Measurements from ENCODE around the gene SMC6.

Gene SMC6

DNA sequence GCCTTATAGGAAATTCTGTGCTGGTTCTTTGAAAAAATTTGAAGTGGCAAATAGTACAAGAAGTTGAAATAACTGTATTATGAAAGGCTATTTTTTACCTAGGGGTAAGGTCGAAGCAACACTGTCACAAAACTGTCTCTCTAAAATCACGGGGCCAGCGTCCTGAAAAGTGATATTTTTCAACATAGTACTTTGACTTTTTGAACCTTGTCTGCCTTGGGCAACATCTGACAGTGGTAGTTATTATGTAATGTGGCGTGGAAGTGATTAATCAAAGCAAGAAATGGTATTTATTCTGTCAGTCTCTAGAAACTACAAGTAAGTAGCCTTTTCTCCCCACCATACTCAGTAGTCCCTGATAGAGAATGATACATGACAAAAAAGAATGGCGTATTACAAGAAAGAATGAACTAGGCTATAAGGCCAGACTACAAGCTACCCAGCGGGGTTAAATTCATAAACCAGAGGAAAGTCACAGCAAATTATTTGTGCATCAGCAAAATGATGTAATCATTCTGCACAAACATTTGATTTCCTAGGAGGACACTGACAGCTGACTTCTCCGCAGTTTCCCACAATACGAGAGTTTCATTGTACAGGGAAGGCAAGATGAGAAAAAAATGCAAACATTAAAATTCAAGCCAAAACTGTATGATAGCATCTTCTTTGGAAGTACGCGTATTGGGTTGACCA lies 10.2 kb upstream of the SMC6 start:
- no peak overlapping the region for H3K4me3 ChIP-seq (ENCODE audit: insufficient read length, low read depth)
- no peak for DNase-seq (ENCODE audit: low read depth, low spot score)
- H3K9me3 ChIP-seq (ENCODE audit: insufficient read depth, low read length) = no peaks in the 10 kb centered on the region
- peaks cover 47% of the 10 kb centered on the region for H3K36me3 ChIP-seq (ENCODE audit: insufficient read depth, insufficient read length, low read length)
- TF ChIP-seq SUZ12 (IDR thresholded peaks at IDR 0.05; ENCODE audit: extremely low read depth, insufficient read depth, insufficient read length) = no peak
- no peak for TF ChIP-seq YY1 (IDR thresholded peaks at IDR 0.05; ENCODE audit: insufficient read depth, insufficient read length)
- no peak overlapping the region for H3K9ac ChIP-seq (ENCODE audit: insufficient read length, low read depth)
- H3K4me1 ChIP-seq (ENCODE audit: insufficient read depth, insufficient read length) = no peaks in the 10 kb centered on the region
- no peaks in the 10 kb centered on the region for H3K27me3 ChIP-seq (ENCODE audit: insufficient read depth, insufficient read length)

DNA sequence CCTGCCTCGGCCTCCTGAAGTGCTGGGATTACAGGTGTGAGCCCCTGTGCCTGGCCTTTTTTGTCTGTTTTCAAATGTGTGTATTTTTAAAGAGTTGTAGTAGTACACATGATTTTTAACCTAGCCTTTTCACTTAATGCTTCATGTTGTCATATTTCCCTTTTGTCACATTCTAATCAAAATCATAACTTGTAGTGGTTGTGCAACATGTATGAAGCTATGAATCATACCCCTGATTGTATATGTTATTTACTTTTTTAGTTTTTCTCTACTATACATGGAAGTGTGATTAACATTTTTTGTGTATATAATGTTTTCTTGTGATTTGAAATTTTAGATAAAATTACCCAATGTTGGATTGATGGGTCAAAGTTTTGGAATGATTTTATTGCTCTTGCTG lies 8.8 kb upstream of the SMC6 start:
- Histone ChIP-seq H3K4me1 (ENCODE audit: insufficient read depth, insufficient read length) (no peaks in the 10 kb centered on the region), H3K27me3 (ENCODE audit: insufficient read depth, insufficient read length) (no peaks in the 10 kb centered on the region), H3K9me3 (ENCODE audit: insufficient read depth, low read length) (no peaks in the 10 kb centered on the region), H3K36me3 (ENCODE audit: insufficient read depth, insufficient read length, low read length) (peaks cover 39% of the 10 kb centered on the region), H3K9ac (ENCODE audit: insufficient read length, low read depth) (no peak overlapping the region), H3K4me3 (ENCODE audit: insufficient read length, low read depth) (no peak overlapping the region)
- TF ChIP-seq SUZ12 (IDR thresholded peaks at IDR 0.05; ENCODE audit: extremely low read depth, insufficient read depth, insufficient read length) = no peak
- no peak for TF ChIP-seq YY1 (IDR thresholded peaks at IDR 0.05; ENCODE audit: insufficient read depth, insufficient read length)
- no peak for TF ChIP-seq ZNF274 (IDR thresholded peaks at IDR 0.05; ENCODE audit: low read depth, low read length)
- DNase-seq (ENCODE audit: low read depth, low spot score) = no peak

DNA sequence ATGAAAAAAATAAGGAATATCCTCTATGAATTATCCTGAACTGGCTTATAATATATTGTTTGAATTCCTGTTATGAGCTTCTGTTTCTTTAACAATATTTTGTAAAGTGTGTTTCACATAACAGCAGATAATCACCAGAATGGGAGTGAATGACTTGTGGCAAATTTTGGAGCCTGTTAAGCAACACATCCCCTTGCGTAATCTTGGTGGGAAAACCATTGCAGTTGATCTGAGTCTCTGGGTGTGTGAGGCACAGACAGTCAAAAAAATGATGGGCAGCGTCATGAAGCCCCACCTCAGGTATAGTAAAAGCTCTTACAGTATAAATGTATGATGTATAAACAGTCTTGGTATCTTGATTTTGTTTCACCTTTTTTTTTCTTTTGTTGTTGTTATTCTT lies 6.2 kb upstream of the SMC6 start:
- no peaks in the 10 kb centered on the region for H3K27me3 ChIP-seq (ENCODE audit: insufficient read depth, insufficient read length)
- no peaks in the 10 kb centered on the region for H3K4me1 ChIP-seq (ENCODE audit: insufficient read depth, insufficient read length)

DNA sequence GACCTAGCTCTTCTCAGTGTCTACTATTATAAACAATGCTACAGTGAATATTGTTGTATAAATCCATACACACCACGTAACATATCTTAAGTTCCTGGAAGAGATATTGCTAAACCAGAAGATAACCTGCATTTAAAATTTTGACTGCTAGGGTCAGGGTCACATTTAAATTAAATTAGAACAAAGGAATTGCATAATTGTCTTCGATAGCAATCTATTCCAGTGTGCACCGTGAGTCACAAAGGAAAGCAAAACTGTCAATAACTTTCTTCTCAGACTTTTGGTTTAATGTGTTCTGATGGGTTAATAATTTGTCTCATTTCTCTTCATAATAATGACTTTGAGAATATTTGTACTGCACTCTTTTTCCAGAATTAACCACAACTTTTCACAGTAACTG lies 4.5 kb upstream of the SMC6 start:
- Histone ChIP-seq H3K9ac (ENCODE audit: insufficient read length, low read depth) (no peak overlapping the region), H3K4me3 (ENCODE audit: insufficient read length, low read depth) (no peak overlapping the region), H3K9me3 (ENCODE audit: insufficient read depth, low read length) (no peaks in the 10 kb centered on the region), H3K27me3 (ENCODE audit: insufficient read depth, insufficient read length) (no peaks in the 10 kb centered on the region), H3K36me3 (ENCODE audit: insufficient read depth, insufficient read length, low read length) (peaks cover 16% of the 10 kb centered on the region), H3K4me1 (ENCODE audit: insufficient read depth, insufficient read length) (no peaks in the 10 kb centered on the region)
- no peak for TF ChIP-seq SUZ12 (IDR thresholded peaks at IDR 0.05; ENCODE audit: extremely low read depth, insufficient read depth, insufficient read length)
- TF ChIP-seq ZNF274 (IDR thresholded peaks at IDR 0.05; ENCODE audit: low read depth, low read length) = no peak
- no peak for TF ChIP-seq YY1 (IDR thresholded peaks at IDR 0.05; ENCODE audit: insufficient read depth, insufficient read length)
- DNase-seq (ENCODE audit: low read depth, low spot score) = no peak

More for the DNA sequence above, 6.2 kb upstream of the SMC6 start:
- Histone ChIP-seq H3K36me3 (ENCODE audit: insufficient read depth, insufficient read length, low read length) (peaks cover 29% of the 10 kb centered on the region), H3K9ac (ENCODE audit: insufficient read length, low read depth) (no peak overlapping the region), H3K9me3 (ENCODE audit: insufficient read depth, low read length) (no peaks in the 10 kb centered on the region), H3K4me3 (ENCODE audit: insufficient read length, low read depth) (no peak overlapping the region)
- DNase-seq (ENCODE audit: low read depth, low spot score) = no peak
- TF ChIP-seq SUZ12 (IDR thresholded peaks at IDR 0.05; ENCODE audit: extremely low read depth, insufficient read depth, insufficient read length) (no peak), ZNF274 (IDR thresholded peaks at IDR 0.05; ENCODE audit: low read depth, low read length) (no peak), YY1 (IDR thresholded peaks at IDR 0.05; ENCODE audit: insufficient read depth, insufficient read length) (no peak)

DNA sequence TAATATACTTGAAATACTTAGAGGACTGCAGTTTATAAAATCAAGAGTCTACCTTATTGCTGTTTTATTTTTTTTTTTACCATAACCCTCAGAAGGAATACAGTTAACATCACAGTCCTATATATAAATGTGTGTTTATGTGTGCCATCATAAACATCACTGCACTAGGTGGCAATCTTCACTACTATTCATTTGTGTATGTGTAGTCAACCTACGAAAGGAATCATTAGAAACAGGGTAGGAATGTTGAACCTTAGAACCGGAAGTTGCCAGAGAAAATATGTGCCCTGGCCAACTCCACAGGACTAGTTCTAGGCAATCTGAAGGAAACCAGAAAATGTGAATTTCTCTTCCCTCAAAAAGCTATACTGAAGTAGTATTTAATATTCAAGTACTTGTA lies 3.7 kb upstream of the SMC6 start:
- no peaks in the 10 kb centered on the region for H3K9me3 ChIP-seq (ENCODE audit: insufficient read depth, low read length)
- H3K4me1 ChIP-seq (ENCODE audit: insufficient read depth, insufficient read length) = no peaks in the 10 kb centered on the region
- no peak for TF ChIP-seq SUZ12 (IDR thresholded peaks at IDR 0.05; ENCODE audit: extremely low read depth, insufficient read depth, insufficient read length)
- TF ChIP-seq YY1 (IDR thresholded peaks at IDR 0.05; ENCODE audit: insufficient read depth, insufficient read length) = no peak
- TF ChIP-seq ZNF274 (IDR thresholded peaks at IDR 0.05; ENCODE audit: low read depth, low read length) = no peak
- no peak for DNase-seq (ENCODE audit: low read depth, low spot score)
- no peaks in the 10 kb centered on the region for H3K27me3 ChIP-seq (ENCODE audit: insufficient read depth, insufficient read length)
- no peak overlapping the region for H3K9ac ChIP-seq (ENCODE audit: insufficient read length, low read depth)
- peaks cover 11% of the 10 kb centered on the region for H3K36me3 ChIP-seq (ENCODE audit: insufficient read depth, insufficient read length, low read length)
- H3K4me3 ChIP-seq (ENCODE audit: insufficient read length, low read depth) = no peak overlapping the region

DNA sequence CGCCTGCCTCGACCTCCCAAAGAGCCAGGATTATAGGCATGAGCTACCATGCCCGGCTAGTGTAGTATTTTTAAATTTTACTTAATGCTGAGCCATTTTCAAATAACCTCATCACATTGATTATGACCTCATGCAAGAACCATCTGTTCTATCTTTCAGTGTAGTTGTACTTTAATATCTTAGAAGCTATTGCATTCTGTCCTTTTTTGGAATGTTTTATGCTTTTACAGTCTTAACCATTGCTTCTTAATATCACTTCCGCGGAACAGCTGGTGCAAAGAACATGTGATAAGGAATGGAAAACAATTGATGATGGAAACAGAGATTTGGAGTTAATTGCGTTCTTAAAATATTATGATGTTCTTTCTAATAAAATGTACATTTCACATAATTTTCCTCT lies 3.1 kb upstream of the SMC6 start:
- Histone ChIP-seq H3K9me3 (ENCODE audit: insufficient read depth, low read length) (no peaks in the 10 kb centered on the region), H3K36me3 (ENCODE audit: insufficient read depth, insufficient read length, low read length) (peaks cover 10% of the 10 kb centered on the region), H3K9ac (ENCODE audit: insufficient read length, low read depth) (no peak overlapping the region), H3K4me3 (ENCODE audit: insufficient read length, low read depth) (no peak overlapping the region), H3K4me1 (ENCODE audit: insufficient read depth, insufficient read length) (no peaks in the 10 kb centered on the region), H3K27me3 (ENCODE audit: insufficient read depth, insufficient read length) (no peaks in the 10 kb centered on the region)
- TF ChIP-seq ZNF274 (IDR thresholded peaks at IDR 0.05; ENCODE audit: low read depth, low read length) = no peak
- no peak for TF ChIP-seq SUZ12 (IDR thresholded peaks at IDR 0.05; ENCODE audit: extremely low read depth, insufficient read depth, insufficient read length)
- TF ChIP-seq YY1 (IDR thresholded peaks at IDR 0.05; ENCODE audit: insufficient read depth, insufficient read length) = no peak
- DNase-seq (ENCODE audit: low read depth, low spot score) = no peak

DNA sequence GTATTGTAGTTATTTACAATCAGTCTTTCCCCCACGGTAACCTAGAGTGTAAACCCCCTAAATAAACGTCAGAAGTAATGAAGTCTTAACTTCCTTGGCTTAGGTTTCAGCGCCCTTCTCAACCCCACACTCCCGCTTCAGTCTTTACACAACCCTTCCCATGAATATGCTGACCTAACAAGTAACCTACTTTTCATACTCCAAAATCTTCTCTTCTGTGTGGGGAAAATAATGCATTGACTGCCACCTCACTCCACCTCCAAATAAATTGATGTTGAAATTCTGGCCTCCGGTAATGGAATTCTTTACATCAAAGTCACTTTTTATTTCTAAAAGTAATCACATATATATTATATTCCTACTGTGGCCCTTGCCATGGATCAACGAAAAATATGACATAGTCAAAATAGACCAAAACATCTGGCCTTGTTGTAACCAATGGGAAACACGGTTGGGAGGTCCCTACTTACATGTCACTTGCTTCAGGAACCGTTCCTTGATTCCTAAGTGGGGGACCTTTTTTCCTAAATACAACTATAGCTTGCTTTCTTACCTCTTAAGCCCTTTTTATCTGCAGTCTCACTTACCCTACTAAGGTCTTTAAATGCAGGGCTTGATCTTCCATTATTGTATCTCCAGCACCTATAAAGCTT lies 1.3 kb upstream of the SMC6 start:
- peaks cover 2% of the 10 kb centered on the region for H3K36me3 ChIP-seq (ENCODE audit: insufficient read depth, insufficient read length, low read length)
- no peak for TF ChIP-seq SUZ12 (IDR thresholded peaks at IDR 0.05; ENCODE audit: extremely low read depth, insufficient read depth, insufficient read length)
- no peak for TF ChIP-seq ZNF274 (IDR thresholded peaks at IDR 0.05; ENCODE audit: low read depth, low read length)
- no peak for TF ChIP-seq YY1 (IDR thresholded peaks at IDR 0.05; ENCODE audit: insufficient read depth, insufficient read length)
- no peaks in the 10 kb centered on the region for H3K9me3 ChIP-seq (ENCODE audit: insufficient read depth, low read length)
- peak overlapping the region; percentile 73 for H3K4me3 ChIP-seq (ENCODE audit: insufficient read length, low read depth)
- H3K27me3 ChIP-seq (ENCODE audit: insufficient read depth, insufficient read length) = no peaks in the 10 kb centered on the region
- no peaks in the 10 kb centered on the region for H3K4me1 ChIP-seq (ENCODE audit: insufficient read depth, insufficient read length)
- H3K9ac ChIP-seq (ENCODE audit: insufficient read length, low read depth) = peak overlapping the region; percentile 91
- no peak for DNase-seq (ENCODE audit: low read depth, low spot score)
